ENCODE data around the gene HOXA2.

DNA sequence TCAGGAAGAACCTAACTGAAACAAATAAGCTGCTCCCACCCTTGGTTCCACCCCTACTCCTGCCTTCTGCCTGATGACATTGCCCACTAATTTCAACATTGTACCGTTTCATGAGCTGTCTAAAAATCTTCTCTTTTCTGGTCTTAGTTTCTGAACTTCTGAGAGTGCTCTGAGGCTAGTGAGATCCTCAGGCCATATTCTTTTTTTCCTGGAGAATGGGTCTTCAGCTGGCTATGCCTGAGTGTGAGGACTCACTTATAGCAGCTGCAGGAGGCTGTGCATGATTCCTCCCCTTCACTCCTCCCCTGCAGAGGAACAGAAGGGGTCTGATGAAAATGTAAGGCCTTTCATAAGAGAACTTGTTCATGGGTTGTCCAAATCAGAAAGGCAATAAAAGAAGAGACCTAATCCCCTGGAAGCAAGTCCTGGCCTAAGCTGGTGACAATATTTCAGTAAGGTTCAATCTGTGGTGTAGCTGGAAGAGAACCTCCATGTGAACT is 17.0 kb upstream of the HOXA2 start:
- TF ChIP-seq EZH2 (IDR thresholded peaks at IDR 0.05; ENCODE audit: low read length) = no peak
- TF ChIP-seq, protein P1, sequence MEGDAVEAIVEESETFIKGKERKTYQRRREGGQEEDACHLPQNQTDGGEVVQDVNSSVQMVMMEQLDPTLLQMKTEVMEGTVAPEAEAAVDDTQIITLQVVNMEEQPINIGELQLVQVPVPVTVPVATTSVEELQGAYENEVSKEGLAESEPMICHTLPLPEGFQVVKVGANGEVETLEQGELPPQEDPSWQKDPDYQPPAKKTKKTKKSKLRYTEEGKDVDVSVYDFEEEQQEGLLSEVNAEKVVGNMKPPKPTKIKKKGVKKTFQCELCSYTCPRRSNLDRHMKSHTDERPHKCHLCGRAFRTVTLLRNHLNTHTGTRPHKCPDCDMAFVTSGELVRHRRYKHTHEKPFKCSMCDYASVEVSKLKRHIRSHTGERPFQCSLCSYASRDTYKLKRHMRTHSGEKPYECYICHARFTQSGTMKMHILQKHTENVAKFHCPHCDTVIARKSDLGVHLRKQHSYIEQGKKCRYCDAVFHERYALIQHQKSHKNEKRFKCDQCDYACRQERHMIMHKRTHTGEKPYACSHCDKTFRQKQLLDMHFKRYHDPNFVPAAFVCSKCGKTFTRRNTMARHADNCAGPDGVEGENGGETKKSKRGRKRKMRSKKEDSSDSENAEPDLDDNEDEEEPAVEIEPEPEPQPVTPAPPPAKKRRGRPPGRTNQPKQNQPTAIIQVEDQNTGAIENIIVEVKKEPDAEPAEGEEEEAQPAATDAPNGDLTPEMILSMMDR (optimal IDR thresholded peaks at IDR 0.05 in 1 of 3, IDR thresholded peaks at IDR 0.05 in 1 of 3, conservative IDR thresholded peaks at IDR 0.05 in 1 of 3; ENCODE audit: extremely low read depth in 1 of 3, insufficient read depth in 2 of 3, low read length in 3 of 3) = no peak

Measured in keratinocyte (primary cell).